NCI-H82 treated with DMSO at 0.1 percent for 48 hours (cell line): Measurements from ENCODE around the gene LEMD2.
A peak's percentile ranks its signal among the peaks of the same experiment; 100 is the strongest.

Experiments
- DNase-seq: peaks from one replicate; lab custom pipeline; 2025; ENCODE audit not compliant: unreplicated experiment; lab: John Stamatoyannopoulos, UW

Gene LEMD2

DNA sequence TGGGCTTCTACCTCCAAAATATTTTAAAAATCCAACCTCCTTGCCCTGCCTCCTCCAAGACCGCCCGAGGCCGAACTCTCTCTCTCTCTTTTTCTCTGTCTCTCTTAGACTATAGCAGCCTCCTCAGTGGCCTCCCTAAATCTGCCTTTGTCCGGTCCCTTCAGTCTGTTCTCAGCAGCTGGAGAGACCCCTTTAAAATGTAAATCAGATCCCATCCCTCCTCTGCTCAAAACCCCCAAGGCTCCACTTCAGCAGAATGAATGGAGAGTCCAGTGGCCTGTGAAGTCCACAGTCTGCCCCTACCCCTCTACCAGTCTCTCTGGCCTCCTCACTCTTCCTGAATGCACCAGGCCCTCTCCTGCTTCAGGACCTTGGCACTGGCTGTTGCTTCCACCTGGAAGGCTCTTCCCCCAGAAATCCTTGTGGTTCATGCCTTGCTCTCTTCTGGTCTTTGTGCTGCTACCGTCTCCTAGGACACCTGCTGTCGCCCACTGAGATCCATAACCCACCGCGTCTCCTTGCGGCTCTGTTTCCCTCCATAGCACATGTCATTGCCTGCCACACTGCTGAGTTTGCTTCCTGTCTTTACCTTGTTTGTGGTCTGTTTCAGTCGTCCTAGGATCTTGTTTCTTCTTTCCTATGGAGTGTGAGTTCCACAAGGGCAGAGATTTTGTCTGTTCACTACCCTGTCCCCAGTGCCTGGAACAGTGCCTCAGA lies 8.9 kb upstream of the LEMD2 start:
- DNase-seq, result no peak

GRCh38 chr6:33794910-33795623 lies 6.1 kb upstream of the LEMD2 start:
- peak; percentile 25 for DNase-seq

GRCh38 chr6:33792981-33793380 lies 4.1 kb upstream of the LEMD2 start:
- no peak for DNase-seq

GRCh38 chr6:33791620-33792019 lies 2.7 kb upstream of the LEMD2 start:
- no peak for DNase-seq

DNA sequence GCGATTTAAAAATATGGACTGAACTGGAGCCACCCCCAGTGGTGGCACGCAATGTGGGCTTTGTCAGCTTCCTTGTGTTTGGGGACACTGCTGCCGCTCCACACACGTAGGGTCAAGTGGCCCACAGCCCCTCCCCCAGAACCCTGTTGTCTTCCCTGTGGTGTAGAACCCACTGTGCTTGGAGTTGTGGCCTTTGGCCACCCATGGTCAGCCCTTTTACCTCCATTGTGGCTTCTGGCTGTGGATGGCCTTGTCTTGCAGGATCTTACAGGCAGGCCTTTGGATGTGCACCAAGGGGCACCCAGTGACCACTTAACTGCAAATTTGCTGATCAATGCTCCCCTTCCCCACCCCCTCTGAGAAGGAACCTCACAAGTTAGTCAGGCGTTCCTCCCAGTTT lies 2.0 kb upstream of the LEMD2 start:
- no peak for DNase-seq

GRCh38 chr6:33790379-33790778 lies 1.4 kb upstream of the LEMD2 start:
- DNase-seq, result no peak

DNA sequence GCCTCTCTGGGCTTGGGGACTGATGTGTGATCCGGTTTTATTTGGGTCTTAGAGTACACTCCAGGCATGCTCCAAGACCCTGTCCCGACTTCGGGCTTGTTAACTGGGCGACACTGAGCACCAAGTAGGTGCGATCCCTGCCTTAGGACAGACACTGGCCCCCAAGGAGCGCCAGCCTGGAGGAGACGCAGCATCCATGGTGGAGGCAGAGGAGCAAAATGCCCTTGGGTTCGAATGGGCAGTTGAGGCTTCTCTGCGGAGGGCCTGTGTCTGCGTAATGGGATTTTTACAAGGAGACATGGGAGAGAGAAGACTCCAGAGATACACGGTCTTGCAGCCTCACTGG lies 593 bp upstream of the LEMD2 start:
- no peak for DNase-seq

DNA sequence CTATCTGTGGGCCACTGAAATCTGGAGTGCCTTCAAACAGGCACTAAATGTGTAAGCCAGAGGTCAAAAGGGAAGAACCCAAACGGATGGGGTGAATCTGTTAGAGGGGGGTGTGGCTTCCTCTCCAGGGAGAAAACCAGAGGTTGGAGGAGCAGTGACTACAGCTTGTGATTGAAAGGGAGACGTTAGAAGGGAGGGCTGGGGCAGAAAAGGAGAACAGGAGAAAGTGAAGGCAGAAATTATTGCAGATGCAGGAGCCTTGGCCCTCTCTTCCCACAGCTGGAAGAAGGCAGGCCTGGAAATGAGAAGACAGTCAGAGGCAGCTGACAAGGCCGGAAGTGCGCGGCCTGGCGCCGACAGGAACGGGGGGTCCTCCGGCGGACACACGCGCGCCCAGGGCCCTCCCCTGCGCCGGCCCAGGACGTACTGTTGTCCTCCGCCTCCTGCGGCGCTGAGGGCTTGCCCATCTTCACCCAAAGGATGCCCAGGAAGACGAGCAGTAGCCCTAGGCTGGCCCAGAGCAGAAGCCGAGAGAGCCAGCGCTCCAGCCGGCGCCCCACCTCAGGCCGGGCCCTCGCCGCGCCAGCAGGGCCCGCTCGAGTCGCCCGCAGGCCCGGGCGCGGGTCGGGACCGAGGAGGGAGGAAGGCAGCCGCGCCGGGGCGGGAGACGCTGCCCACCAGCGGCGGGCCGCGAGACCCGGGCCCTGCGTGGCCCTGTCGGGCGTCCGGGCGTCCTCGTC lies 806 bp downstream of the LEMD2 start:
- DNase-seq, result no peak

DNA sequence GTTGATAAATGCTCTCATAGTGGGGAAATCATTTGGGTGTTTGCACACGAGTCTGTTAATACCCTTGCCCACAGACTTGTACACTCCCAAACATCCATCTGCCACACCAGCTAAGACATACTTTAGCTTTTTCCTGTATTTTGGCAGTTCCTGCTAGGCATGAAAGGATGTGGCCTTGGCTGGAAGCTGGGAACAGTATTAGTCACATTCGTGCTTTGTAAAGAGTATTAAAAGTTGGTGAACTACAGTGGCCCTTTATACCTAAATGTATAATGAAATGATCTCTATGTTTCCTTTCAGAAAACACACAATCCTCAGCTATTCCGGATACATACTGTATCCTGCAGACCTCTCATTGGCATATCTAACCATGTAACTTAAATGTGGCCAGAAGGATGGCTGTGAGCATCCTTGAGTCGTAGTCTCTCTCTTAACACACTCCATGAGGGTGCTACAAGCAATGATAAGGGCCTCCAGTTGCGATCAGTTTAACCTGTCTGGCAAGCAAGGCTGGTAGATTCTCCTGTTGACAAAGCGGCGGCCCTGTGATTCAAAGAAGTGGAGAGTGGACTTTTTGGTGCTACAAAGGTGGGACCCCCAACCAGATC lies 1.5 kb downstream of the LEMD2 start:
- DNase-seq, result no peak

DNA sequence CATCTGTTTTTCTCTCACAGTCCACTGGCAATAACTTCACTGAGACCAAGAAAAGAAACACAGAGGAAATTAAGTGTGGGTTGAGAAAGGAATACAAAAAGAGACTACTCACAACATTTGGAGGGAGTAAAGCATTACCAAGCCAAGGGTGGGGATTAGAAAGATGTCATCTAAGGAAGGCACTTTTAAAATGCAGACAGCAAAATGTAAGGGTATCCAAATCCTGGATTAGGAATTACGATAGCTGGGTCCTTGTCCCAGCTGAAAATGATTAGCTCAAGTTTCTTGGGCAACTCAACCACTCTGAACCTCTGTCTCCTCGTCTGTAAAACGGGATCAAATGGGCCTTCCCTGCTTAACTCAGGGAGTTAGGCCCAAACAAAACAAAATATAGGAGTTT lies 2.2 kb downstream of the LEMD2 start:
- DNase-seq, result no peak

- no peak for DNase-seq
Observed at GRCh38 chr6:33785778-33786177, 3.2 kb downstream of the LEMD2 start.

DNA sequence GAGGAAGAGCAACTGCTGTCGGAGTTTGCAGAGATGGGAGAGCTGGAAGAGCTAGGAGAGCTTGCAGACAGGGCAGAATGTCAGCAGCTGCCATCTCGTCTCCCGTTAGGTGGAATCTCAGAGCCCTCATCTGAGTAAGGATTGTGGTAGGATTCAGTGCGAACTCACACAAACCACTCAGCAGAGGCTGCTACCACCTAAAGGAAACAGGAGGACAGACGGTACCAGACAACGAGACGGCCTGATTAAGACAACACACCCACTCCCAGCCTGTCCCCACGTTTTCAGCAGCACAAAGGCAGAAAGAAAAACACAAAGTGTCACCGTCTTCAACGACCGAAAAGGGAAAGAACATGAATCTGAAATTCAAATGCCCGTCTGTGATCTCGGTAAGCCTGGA lies 4.1 kb downstream of the LEMD2 start:
- DNase-seq, result no peak

DNA sequence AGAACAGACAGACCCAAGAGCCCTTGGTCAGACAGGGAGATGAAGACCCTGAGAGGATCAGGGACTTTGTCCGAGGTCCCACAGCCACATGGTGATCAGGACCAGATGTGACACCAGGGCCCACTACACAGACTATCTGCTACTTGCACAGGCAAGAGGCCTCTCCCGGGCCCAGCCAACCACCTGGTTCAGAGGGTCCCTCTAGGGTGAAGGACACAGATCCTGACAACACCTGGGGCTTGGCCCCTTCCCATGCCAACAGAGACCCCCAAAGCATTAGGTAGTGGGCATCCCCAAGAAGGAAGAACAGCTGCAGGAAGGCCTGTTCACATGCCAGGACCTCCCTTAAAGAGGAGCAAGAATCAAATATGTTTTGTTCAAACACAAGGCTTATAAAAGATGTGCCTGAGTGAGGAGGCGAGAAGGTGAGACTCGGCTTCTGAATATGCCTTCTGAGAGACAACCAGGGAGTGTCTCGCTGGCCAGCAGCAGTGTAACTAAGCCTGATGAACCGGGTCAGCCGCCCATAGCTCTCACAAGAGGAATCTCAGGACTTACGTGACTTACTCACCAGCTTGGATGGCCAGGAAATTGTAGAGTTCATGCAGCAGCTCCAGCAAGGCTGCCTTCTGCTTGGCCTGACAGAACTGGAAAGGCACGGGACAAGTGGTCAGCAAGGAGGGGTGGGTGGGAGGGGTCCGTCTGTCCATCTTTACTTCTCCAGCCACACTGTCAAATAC lies 5.0 kb downstream of the LEMD2 start:
- DNase-seq, result no peak

- DNase-seq, result no peak
Observed at GRCh38 chr6:33782561-33782960, 6.4 kb downstream of the LEMD2 start.

DNA sequence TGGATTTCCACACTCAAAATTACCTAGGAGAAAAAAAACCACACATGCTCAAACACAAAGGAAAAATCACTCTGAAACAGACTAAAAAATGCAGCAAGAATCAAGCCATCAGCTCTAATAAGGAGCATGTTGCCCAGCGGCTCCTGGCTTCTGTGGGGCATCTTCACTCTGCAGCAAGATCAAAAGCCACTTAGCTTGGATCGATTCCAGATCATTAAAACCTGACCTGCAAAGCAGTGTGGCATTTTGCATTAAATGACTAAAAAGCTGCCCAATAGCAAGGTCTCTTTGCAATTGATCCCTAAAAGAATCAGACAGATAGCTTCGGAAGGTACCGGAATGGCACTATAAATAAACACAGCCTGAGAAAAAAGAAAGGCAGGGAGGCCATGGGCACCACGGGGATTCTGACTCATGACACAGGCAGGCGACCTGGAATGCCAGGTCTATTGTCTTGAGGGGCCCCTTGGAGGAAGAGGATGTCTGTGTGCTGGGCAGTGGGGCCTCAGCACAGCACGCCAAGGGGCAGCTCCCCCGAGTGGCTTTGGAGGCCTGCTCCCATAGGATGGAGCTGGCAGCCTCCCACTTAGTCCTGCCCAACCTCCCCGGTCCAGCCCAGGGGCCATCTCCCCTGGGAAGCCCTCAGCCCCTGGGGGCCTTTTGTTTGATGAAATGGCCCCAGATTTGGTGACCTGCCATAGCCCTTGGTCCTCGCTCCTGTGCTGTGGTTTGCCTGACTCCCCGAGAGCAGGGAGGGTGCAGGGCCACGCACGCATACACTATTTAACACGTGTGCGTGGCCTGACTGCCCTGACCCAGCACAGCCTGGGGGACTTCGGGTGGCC lies 7.6 kb downstream of the LEMD2 start:
- DNase-seq, result no peak

DNA sequence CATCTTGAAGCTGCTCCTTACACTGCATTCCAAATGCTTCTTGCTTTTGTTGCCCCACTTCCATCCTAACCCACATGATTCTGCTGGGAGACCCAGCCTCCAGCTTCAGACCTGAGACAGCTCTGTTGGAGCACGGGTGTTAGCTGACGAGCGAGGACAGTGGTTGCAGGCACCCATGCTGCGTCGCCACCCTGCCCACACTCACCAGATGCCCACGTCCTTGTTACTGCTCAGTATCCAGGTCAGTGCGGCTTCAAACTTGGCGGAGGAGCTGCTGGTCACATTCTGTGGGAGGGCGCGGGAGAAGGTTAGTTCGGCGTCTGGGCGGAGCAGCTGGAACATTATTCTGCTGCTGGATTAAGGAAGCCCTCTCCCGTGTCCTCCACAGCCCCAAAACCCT lies 9.0 kb downstream of the LEMD2 start:
- no peak for DNase-seq

GRCh38 chr6:33779290-33779689 lies 9.6 kb downstream of the LEMD2 start:
- DNase-seq, result peak; percentile 33

DNA sequence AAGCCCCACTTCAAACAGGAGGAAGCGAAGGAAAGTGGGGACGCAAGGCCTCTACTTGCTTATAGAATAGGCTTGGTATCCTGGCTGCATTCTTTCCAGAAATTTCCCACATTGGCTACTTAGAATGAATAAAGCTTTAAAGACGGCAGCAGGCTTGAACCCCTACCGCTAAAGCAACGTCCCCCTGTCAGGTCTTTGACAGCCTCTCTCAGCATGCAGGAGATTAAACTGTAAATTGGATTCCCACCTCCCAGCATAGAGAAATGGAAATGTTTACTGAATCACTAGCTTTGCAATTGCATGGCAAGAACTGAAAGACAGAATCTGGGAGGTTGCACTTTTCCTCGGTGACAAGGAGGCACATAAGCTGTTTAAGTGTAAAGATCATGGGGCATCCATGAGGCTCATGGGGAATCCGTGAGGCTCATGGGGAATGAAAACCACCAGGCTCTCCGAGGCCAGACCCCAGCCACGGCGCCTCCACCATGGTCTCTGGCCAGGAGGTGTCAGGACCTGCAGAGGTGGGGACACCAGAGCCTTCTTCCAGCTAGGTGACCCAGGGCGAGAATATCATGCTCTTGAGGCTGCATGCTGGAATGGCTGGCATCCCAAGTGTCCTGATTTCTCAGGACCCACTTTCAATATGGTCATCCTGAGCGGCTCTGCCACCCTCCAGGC lies 10.3 kb downstream of the LEMD2 start:
- DNase-seq, result no peak
